ENCODE data around the gene IFNGR1.

Gene IFNGR1

DNA sequence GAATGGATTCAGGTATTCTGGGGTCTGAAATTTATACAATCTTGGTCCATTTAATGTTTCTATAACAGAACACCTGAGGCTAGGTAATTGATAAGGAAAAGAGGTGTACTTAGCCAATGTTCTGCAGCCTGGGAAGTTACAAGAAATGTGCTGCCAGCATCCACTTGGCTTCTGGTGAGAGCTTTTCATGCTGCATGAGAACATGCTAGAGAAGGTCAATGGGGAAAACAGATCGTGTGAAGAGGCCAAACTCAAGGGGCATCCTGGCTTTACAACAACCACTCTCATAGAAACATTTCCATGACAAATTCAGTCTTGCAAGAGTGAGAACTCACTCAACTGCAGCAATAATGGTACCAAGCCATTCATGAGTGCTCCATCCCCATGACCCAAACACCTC, 62.5 kb downstream of the IFNGR1 start:
- no peak for DNase-seq (ENCODE audit: low read depth in 1 of 2, low spot score in 1 of 2)

DNA sequence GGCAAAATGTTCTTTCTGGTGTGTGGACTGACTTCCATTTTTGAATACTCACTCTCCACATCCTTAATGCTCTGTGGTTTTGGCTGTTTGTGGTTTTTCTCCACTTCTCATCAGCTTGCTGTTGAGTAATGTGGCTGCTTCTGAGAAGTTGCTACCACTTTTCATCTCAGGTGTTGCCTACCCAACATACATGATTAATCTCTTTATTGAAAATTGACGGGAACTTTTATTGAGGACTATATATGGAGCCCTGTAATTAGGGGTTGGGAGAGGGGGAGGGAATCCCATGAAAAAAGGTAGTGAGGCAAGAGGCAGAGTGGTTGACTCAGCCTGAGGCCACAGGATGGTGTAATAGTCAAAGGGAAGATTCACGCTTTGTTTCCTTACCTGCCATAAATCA, 63.4 kb downstream of the IFNGR1 start:
- DNase-seq (ENCODE audit: low read depth in 1 of 2, low spot score in 1 of 2) = no peak

DNA sequence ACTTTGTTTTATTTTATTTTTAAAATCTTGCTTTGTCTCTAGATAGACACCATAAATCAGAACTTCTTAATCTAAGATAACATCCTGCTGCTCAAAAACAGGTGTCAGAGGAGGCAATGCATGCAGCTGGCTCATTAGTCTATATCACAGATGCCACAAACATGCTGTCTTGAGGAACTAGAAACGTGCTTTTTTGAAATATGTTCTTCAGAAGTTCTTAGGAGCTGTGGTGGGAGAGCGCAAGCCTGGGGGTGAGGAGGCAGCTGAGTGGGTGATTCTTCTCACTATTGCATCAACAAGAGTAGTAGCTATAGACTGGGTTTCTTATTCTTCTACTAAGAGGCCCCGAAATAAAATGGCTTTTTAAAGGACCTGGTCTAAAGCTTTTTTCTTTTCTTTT, 69.1 kb downstream of the IFNGR1 start:
- no peak for DNase-seq (ENCODE audit: low read depth in 1 of 2, low spot score in 1 of 2)

DNA sequence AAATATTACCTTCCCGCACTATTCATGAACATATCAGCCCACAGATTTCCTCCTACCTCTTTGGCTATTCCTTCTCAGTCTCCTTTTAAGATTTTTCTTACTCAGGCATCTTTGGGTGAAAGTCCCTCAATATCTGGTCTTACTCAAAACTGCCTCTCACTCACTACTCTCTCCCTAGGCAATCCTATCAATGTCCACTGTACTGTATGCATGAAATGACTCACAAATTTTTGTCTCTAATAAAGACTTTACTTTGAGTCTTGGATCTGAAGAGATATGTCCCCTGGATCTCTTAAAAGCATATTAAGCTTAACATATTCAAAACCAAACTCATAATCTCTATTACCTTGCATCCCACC, 70.2 kb downstream of the IFNGR1 start:
- no peak for DNase-seq (ENCODE audit: low read depth in 1 of 2, low spot score in 1 of 2)

DNA sequence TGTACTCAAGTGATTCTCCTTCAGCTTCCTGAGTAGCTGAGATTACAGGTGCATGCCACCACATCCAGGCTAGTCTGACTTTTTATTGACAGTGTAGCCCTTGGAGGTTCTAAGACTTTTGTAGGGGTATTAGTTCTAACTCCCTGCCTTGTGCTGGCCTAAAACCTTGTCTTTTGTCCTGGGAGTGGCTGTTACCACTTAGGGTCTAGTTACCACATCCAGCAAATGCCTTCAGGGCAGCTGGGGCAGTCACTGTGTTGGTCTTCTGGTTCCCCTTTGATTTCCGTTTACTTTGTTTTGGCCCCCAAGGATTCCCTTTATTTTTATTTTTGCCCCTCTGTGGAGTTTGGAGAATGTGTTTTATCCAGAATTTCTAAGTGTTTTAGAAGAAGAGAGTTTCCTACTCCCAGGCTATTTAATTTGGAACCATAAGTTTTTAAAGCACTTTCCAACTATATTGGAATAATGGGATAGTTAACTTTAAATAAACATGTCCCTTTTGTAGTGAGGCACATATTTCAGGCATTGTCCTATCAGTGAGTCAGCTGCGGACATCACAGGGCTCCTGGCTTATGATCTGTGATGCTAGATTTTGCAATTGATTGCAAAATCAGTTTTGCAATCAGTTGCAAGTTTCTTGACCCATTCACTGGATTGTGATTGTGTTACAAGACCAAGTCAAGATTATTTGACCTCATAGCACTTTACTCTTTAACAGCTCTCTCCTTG, 70.7 kb downstream of the IFNGR1 start:
- no peak for DNase-seq (ENCODE audit: low read depth in 1 of 2, low spot score in 1 of 2)

Data from activated T-helper 1 cell treated with anti-CD3 and anti-CD28 coated beads, Interleukin-2, amount 50 U/mL, for 16 hours (primary cell).